Right lobe of liver (tissue), 4 donors: ENCODE results near the gene PROK1.

Source experiments
- CTCF ChIP-seq, 4 donors: fragments of 200-600 bp in 3 of 4; fragments of 450-650 bp in 1 of 4; IDR thresholded peaks; one replicate each; pipeline versions ENCODE4 v1.5.1 to v1.8.0; 2016 to 2022; ENCODE audit warnings: antibody characterized with exemption in 4 of 4, mild to moderate bottlenecking in 2 of 4
- POLR2A ChIP-seq: fragments of 450-650 bp; IDR thresholded peaks from one replicate; pipeline ENCODE4 v1.6.1; 2017; ENCODE audit warnings: antibody characterized with exemption, mild to moderate bottlenecking
- donor health status: DM: no; HTN: no; CAD: no.
- donor health status: DM: no; HTN: no; CAD: no.
- donor health status: DM: no; HTN: yes; CAD: no.

DNA sequence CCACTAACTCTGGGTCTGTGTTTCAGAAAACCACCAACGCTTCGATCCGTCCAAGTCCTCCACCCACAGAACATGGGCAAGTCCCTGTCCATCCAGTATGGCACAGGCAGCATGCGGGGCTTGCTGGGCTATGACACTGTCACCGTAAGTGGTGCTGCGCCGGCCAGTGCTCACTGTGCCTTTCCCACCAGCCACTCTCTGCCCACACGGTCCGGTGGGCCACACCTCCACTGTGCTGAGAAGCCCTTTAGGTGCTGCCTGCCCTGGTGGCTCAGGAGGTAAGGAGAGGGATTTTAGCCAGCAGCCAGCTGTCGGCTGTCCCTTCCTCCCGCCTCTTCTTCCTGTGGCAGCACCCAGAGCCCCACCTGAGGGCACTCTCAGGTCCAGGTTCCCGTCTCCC lies 33.9 kb downstream of the PROK1 start:
- no peak for TF ChIP-seq CTCF (IDR thresholded peaks at IDR 0.05)
- no peak for TF ChIP-seq POLR2A
